Mammary epithelial cell (primary cell): ENCODE measurements around the gene SNTG2.

Source experiments
- CTCF ChIP-seq, 2 donors: IDR thresholded peaks in 1 of 2; conservative IDR thresholded peaks in 1 of 2; 2 replicates each; pipeline ENCODE4 v1.5.1; 2011 to 2012; ENCODE audit warnings: inconsistent platforms in 2 of 2, low read length in 2 of 2, mild to moderate bottlenecking in 2 of 2, control low read depth in 1 of 2, low read depth in 1 of 2; ENCODE audit not compliant: insufficient read depth in 1 of 2; ENCODE audit errors: extremely low read depth in 1 of 2
- EZH2 ChIP-seq: IDR thresholded peaks from 2 replicates; pipeline ENCODE4 v1.6.1; 2012; ENCODE audit warnings: low read length, inconsistent platforms, borderline replicate concordance

DNA sequence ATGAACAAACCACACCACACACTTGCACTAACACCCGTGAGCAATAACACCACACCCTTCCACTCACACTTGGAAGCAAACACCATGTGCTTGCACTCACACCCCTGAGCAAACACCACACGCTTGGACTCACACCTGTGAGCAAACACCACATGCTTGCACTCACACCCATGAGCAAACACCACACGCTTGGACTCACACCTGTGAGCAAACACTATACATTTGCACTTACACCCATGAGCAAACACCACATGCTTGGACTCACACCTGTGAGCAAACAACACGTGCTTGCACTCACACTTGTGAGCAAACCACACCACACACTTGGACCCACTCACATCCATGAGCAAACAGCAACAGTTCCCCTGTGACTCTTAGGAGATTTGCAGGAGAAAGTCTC lies 24.4 kb downstream of the SNTG2 start:
- TF ChIP-seq CTCF (conservative IDR thresholded peaks at IDR 0.05 in 1 of 2, IDR thresholded peaks at IDR 0.05 in 1 of 2; ENCODE audit: extremely low read depth in 1 of 2, insufficient read depth in 1 of 2, low read depth in 1 of 2, low read length in 2 of 2) (no peak), EZH2 (no peak)
